ENCODE results near the gene APLP2.

- TF ChIP-seq CTCF (conservative IDR thresholded peaks at IDR 0.05 in 1 of 2, IDR thresholded peaks at IDR 0.05 in 1 of 2; ENCODE audit: low read depth in 1 of 2, low read length in 2 of 2) (no peak), EZH2 (IDR thresholded peaks at IDR 0.05; ENCODE audit: low read length, missing control alignments) (no peak)
Observed at GRCh38 chr11:130120045-130120444, 50.4 kb downstream of the APLP2 start.
